ENCODE data around the gene EXOC3.

Gene EXOC3

DNA sequence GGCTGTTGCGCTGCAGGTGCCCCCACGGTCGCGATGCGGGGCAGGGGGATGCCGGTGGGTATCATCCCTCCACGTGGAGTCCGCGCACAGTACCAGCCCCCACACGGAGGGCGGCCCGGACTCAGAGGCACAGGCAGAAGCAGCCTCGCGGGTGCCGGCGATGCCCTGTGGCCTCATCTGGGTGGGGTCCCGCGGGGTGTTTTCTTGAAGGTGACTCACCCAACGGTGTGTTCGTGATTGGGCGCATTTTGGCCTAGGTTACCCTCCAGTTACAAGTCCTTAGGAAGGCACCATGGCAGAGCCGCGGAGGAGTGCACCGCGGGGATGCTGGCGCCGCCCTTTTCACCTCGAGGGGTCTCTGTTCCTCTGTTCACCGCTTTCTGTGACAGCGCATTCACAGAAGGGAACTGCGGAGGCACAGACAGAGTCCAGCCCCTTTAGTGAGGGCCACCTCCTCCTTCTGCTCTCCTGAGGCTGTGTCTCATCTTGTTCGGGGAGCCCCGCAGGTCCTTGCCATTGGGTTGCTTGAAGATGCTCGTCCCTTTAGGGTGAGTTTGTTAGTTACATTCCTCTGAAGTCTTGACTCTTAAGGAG lies 21.6 kb upstream of the EXOC3 start:
- Histone ChIP-seq H3K9ac (ENCODE audit: low read length in 2 of 2) (no peak overlapping the region), H3K4me1 (ENCODE audit: control insufficient read depth, insufficient read depth, low read length) (no peaks in the 10 kb centered on the region), H3K4me3 (ENCODE audit: low read length in 2 of 2) (no peak overlapping the region), H3K9me3 (ENCODE audit: control insufficient read depth in 2 of 2, low read length in 2 of 2) (no peaks in the 10 kb centered on the region), H3K27ac (ENCODE audit: low read length) (no peak overlapping the region), H3K27me3 (ENCODE audit: control insufficient read depth in 1 of 2, insufficient read depth in 2 of 2, low read length in 2 of 2) (no peaks in the 10 kb centered on the region), H3K36me3 (ENCODE audit: control insufficient read depth in 2 of 2, insufficient read depth in 2 of 2, low read length in 2 of 2) (no peaks in the 10 kb centered on the region)

DNA sequence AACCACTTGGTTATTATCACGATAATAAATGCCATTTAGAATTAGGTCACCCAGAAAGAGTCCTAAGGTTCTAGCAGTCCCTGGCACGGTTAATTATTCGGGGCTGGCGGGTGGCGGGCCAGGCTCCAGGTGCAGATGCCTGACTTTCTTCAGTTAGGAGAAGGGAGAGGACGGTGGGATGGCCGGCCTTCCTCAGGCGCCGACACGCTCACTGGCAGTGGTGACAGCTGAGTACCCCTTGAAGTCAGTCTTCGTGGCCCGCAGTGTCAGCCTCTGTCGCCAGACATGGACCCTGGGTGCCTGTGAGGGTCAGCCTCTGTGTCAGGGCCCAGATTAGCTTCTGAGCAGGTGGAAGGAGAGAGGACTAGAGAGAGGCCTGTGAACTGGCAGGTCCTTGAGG lies 21.1 kb upstream of the EXOC3 start:
- Histone ChIP-seq H3K27me3 (ENCODE audit: control insufficient read depth in 1 of 2, insufficient read depth in 2 of 2, low read length in 2 of 2) (no peaks in the 10 kb centered on the region), H3K4me1 (ENCODE audit: control insufficient read depth, insufficient read depth, low read length) (no peaks in the 10 kb centered on the region)

DNA sequence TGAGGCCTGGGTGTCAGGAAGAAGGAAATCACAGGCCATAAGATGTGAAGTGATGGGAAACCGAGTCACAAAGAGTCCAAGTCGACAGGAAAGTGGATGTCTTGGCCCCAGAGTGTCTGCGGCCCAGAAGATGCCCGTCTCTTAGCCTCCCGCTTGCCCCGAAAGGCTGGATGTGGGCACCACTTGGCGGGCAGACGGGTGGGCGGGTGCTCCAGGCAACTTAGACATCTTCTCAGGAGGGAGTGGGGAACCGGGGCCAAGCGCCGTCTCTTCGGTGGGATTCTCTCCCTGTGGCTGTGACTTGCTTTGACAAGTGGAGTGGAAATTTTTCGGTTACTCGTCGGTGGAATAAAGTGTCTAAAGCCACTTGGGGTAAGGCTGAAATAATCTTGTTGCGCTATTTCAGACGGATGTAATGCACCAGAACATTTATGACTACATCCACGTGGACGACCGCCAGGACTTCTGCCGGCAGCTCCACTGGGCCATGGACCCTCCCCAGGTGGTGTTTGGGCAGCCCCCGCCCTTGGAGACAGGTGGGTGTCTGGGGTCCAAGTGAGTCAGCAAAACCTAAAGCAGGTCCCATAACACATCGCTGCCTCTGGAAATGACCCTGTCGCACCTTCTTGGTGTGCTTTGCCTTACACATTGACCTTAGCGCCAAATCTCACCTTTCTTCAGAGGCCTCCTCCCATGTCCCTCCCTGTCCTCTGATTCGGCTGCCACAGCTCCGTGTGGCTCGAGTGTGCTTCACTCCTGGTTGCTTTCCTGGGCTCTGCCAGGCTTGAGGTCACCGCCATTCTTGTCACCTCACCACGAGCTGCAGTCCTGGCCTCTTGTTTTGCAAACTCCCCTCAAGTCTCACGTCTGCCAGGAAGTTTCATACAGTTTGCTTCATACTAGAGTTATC lies 20.4 kb upstream of the EXOC3 start:
- no peaks in the 10 kb centered on the region for H3K4me1 ChIP-seq (ENCODE audit: control insufficient read depth, insufficient read depth, low read length)
- H3K4me3 ChIP-seq (ENCODE audit: low read length in 2 of 2) = no peak overlapping the region
- no peak overlapping the region for H3K9ac ChIP-seq (ENCODE audit: low read length in 2 of 2)
- no peaks in the 10 kb centered on the region for H3K9me3 ChIP-seq (ENCODE audit: control insufficient read depth in 2 of 2, low read length in 2 of 2)
- H3K27me3 ChIP-seq (ENCODE audit: control insufficient read depth in 1 of 2, insufficient read depth in 2 of 2, low read length in 2 of 2) = no peaks in the 10 kb centered on the region
- H3K36me3 ChIP-seq (ENCODE audit: control insufficient read depth in 2 of 2, insufficient read depth in 2 of 2, low read length in 2 of 2) = no peaks in the 10 kb centered on the region
- H3K27ac ChIP-seq (ENCODE audit: low read length) = no peak overlapping the region

More for the DNA sequence above, 21.1 kb upstream of the EXOC3 start:
- Histone ChIP-seq H3K9ac (ENCODE audit: low read length in 2 of 2) (no peak overlapping the region), H3K36me3 (ENCODE audit: control insufficient read depth in 2 of 2, insufficient read depth in 2 of 2, low read length in 2 of 2) (no peaks in the 10 kb centered on the region), H3K27ac (ENCODE audit: low read length) (no peak overlapping the region), H3K4me3 (ENCODE audit: low read length in 2 of 2) (no peak overlapping the region), H3K9me3 (ENCODE audit: control insufficient read depth in 2 of 2, low read length in 2 of 2) (no peaks in the 10 kb centered on the region)

DNA sequence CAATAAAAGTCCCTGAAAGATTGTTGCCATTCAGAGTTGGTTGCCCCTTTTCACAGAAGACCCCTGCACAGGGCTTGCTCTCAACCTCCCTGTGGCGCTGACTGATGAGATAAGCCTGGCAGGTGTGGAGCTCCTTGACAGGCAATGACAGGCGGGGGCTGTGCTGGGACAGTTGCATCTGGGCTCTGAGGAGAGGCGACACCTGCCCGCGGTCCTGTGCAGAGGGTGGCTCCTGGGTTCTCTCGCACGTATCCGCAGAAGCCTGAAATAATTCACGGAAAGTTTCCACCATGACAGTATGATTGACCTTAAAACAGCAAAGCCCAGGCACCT lies 19.8 kb upstream of the EXOC3 start:
- Histone ChIP-seq H3K27me3 (ENCODE audit: control insufficient read depth in 1 of 2, insufficient read depth in 2 of 2, low read length in 2 of 2) (no peaks in the 10 kb centered on the region), H3K9me3 (ENCODE audit: control insufficient read depth in 2 of 2, low read length in 2 of 2) (no peaks in the 10 kb centered on the region), H3K4me1 (ENCODE audit: control insufficient read depth, insufficient read depth, low read length) (no peaks in the 10 kb centered on the region), H3K4me3 (ENCODE audit: low read length in 2 of 2) (no peak overlapping the region), H3K9ac (ENCODE audit: low read length in 2 of 2) (no peak overlapping the region), H3K27ac (ENCODE audit: low read length) (no peak overlapping the region), H3K36me3 (ENCODE audit: control insufficient read depth in 2 of 2, insufficient read depth in 2 of 2, low read length in 2 of 2) (no peaks in the 10 kb centered on the region)

DNA sequence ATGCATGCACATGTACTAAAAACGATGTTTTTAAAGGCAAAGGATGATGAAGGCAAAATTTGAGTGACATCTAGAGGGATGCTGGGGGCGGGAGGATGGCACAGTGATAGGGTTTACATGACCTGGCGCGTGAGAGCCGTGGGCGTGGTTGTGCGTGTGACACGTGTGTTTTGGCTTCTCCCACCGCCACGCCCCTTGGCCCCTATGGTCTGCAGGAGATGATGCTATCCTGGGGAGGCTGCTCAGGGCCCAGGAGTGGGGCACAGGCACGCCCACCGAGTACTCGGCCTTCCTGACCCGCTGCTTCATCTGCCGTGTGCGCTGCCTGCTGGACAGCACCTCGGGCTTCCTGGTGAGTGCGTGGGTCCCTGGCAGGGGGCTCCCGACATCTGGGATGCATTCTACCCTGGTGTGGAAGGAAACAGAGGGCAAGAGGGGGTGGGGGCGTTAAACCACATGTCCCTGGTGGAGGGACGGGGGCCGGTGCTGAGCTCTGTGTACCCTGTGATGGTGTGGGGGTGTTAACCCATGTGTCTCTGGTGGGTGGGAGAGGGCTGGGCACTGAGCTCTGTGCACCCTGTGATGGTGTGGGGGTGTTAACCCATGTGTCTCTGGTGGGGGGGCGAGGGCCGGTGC lies 19.2 kb upstream of the EXOC3 start:
- no peak overlapping the region for H3K4me3 ChIP-seq (ENCODE audit: low read length in 2 of 2)
- H3K9me3 ChIP-seq (ENCODE audit: control insufficient read depth in 2 of 2, low read length in 2 of 2) = no peaks in the 10 kb centered on the region
- H3K4me1 ChIP-seq (ENCODE audit: control insufficient read depth, insufficient read depth, low read length) = no peaks in the 10 kb centered on the region
- no peak overlapping the region for H3K27ac ChIP-seq (ENCODE audit: low read length)
- no peaks in the 10 kb centered on the region for H3K27me3 ChIP-seq (ENCODE audit: control insufficient read depth in 1 of 2, insufficient read depth in 2 of 2, low read length in 2 of 2)
- no peak overlapping the region for H3K9ac ChIP-seq (ENCODE audit: low read length in 2 of 2)
- no peaks in the 10 kb centered on the region for H3K36me3 ChIP-seq (ENCODE audit: control insufficient read depth in 2 of 2, insufficient read depth in 2 of 2, low read length in 2 of 2)

DNA sequence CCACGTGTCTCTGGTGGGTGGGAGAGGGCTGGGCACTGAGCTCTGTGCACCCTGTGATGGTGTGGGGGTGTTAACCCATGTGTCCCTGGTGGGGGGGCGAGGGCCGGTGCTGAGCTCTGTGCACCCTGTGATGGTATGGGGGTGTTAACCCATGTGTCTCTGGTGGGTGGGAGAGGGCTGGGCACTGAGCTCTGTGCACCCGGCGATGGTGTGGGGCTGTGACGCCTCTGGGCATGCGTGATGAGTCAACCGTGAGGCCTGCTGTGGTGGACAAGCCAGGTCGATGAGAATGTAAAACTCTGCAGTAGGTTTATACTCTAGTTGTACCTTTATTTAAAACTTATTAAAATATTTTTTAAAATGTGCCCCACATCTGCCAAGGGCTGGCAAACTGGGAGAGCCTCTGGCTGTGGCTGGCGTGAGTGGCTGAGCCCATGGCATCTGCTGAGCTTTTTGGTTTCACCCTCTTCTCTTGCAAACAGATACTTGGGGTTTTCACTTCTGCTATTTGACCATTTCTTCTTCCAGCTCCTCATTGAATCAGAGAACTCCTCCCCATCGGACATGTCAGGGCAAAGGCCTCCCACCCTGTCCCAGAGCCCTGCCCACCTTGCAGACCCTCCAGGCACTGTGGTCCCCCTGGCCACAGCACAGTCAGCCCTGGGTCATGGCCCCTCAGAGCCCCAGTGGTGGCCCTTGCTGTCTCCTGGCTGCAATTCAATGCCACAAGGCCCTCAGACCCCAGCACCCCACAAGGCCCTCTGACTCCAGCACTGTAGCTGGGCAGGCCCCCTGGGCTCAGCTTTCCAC lies 18.5 kb upstream of the EXOC3 start:
- Histone ChIP-seq H3K4me1 (ENCODE audit: control insufficient read depth, insufficient read depth, low read length) (no peaks in the 10 kb centered on the region), H3K9me3 (ENCODE audit: control insufficient read depth in 2 of 2, low read length in 2 of 2) (no peaks in the 10 kb centered on the region), H3K27ac (ENCODE audit: low read length) (no peak overlapping the region), H3K9ac (ENCODE audit: low read length in 2 of 2) (no peak overlapping the region), H3K36me3 (ENCODE audit: control insufficient read depth in 2 of 2, insufficient read depth in 2 of 2, low read length in 2 of 2) (no peaks in the 10 kb centered on the region), H3K27me3 (ENCODE audit: control insufficient read depth in 1 of 2, insufficient read depth in 2 of 2, low read length in 2 of 2) (no peaks in the 10 kb centered on the region), H3K4me3 (ENCODE audit: low read length in 2 of 2) (no peak overlapping the region)

DNA sequence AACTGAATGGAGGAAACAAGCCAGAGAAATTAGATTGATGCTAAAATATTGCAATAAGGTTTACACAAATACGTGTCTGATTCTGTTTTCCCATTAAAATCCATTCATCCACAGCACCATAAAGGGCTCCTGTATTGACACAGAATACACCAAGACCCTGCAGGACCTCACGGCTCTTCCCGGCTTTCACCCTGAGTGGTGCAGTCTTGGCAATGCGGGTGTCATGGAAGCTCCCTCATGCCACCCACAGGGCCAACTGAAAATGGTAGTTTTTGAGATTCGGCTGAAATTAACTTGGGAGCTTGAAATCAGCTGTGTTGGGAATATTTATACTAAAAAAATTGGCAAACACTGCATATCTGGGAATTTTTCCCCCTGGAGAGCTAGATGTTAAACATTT lies 17.3 kb upstream of the EXOC3 start:
- H3K27ac ChIP-seq (ENCODE audit: low read length) = no peak overlapping the region
- H3K36me3 ChIP-seq (ENCODE audit: control insufficient read depth in 2 of 2, insufficient read depth in 2 of 2, low read length in 2 of 2) = no peaks in the 10 kb centered on the region
- peaks cover under 1% of the 10 kb centered on the region for H3K4me1 ChIP-seq (ENCODE audit: control insufficient read depth, insufficient read depth, low read length)
- no peak overlapping the region for H3K9ac ChIP-seq (ENCODE audit: low read length in 2 of 2)
- H3K27me3 ChIP-seq (ENCODE audit: control insufficient read depth in 1 of 2, insufficient read depth in 2 of 2, low read length in 2 of 2) = peaks cover 0 to 2% of the 10 kb centered on the region in 2 donors
- no peaks in the 10 kb centered on the region for H3K9me3 ChIP-seq (ENCODE audit: control insufficient read depth in 2 of 2, low read length in 2 of 2)
- no peak overlapping the region for H3K4me3 ChIP-seq (ENCODE audit: low read length in 2 of 2)

DNA sequence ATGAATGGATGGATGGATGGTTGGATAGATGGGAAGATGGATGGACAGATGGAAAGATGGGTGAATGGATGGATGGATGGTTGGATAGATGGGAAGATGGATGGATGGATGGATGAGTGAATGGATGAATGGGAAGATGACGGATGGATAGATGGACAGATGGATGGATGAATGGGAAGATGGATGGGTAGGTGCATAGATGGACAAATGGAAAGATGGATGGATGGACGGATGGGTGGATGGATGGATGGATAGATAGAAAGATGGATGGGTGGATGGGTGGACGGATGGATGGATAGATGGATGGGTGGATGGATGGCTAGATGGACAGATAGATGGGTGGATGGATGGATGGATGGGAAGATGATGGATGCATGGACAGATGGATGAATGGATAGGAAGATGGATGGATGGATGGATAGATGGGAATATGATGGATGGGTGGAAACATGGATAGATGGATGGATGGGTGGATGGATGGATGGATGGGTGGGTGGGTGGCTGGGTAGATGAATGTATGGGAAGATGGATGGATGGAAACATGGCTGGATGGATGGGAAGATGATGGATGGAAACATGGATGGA lies 16.5 kb upstream of the EXOC3 start:
- H3K4me3 ChIP-seq (ENCODE audit: low read length in 2 of 2) = no peak overlapping the region
- H3K27me3 ChIP-seq (ENCODE audit: control insufficient read depth in 1 of 2, insufficient read depth in 2 of 2, low read length in 2 of 2) = peaks cover 0 to 2% of the 10 kb centered on the region in 2 donors
- no peaks in the 10 kb centered on the region for H3K36me3 ChIP-seq (ENCODE audit: control insufficient read depth in 2 of 2, insufficient read depth in 2 of 2, low read length in 2 of 2)
- no peaks in the 10 kb centered on the region for H3K9me3 ChIP-seq (ENCODE audit: control insufficient read depth in 2 of 2, low read length in 2 of 2)
- no peak overlapping the region for H3K27ac ChIP-seq (ENCODE audit: low read length)
- H3K4me1 ChIP-seq (ENCODE audit: control insufficient read depth, insufficient read depth, low read length) = peaks cover 2% of the 10 kb centered on the region
- H3K9ac ChIP-seq (ENCODE audit: low read length in 2 of 2) = no peak overlapping the region

DNA sequence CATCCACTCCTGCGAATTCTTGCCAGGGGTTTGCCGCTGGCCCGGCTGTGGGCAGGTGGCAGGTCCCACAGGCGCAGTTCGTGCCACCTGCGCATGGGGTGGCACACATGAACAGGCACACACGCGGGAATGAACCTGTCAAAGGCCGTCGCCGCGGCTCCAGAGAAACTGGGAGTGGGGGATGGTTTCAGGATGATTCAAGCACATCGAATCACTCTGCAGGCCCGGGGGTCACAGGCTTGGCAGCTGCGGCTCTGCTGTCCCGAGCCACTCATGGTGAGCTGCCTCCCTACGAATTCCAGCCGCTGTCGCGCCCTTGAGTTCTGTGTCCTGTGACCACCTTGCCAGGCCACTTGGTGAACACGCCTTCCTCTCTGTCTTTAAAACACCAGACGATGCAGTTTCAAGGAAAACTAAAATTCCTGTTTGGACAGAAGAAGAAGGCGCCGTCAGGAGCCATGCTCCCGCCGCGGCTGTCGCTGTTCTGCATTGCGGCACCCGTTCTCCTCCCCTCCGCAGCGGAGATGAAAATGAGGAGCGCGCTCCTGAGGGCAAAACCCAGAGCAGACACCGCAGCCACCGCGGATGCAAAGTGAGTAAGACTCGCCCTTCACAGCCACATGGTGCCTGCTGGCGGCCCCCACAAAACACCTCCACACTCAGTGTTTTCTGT lies 15.4 kb upstream of the EXOC3 start:
- Histone ChIP-seq H3K4me3 (ENCODE audit: low read length in 2 of 2) (no peak overlapping the region), H3K9ac (ENCODE audit: low read length in 2 of 2) (no peak overlapping the region), H3K9me3 (ENCODE audit: control insufficient read depth in 2 of 2, low read length in 2 of 2) (no peaks in the 10 kb centered on the region), H3K36me3 (ENCODE audit: control insufficient read depth in 2 of 2, insufficient read depth in 2 of 2, low read length in 2 of 2) (no peaks in the 10 kb centered on the region), H3K27ac (ENCODE audit: low read length) (no peak overlapping the region), H3K27me3 (ENCODE audit: control insufficient read depth in 1 of 2, insufficient read depth in 2 of 2, low read length in 2 of 2) (peaks cover 0 to 2% of the 10 kb centered on the region in 2 donors), H3K4me1 (ENCODE audit: control insufficient read depth, insufficient read depth, low read length) (peaks cover 2% of the 10 kb centered on the region)

DNA sequence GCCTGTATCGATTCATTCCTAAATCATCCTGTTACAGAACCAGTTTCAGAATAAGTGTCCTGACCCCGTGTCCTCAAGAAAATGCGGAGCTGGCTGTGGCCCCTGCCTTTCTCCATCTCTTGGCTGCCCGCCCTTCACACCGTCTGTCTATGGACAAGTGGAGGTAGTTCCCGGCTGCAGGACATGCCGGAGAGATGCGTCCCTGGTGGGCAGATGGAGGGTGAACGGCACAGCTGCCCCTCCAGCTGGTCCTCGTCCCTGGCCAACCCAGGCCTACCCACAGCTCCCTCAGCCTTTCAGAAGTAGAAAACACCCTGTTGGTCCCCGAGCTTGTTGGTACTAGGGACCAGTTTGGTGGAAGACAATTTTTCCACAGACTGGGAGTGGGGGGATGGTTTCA lies 14.8 kb upstream of the EXOC3 start:
- Histone ChIP-seq H3K36me3 (ENCODE audit: control insufficient read depth in 2 of 2, insufficient read depth in 2 of 2, low read length in 2 of 2) (no peaks in the 10 kb centered on the region), H3K27me3 (ENCODE audit: control insufficient read depth in 1 of 2, insufficient read depth in 2 of 2, low read length in 2 of 2) (peaks cover 0 to 3% of the 10 kb centered on the region in 2 donors), H3K27ac (ENCODE audit: low read length) (no peak overlapping the region), H3K4me3 (ENCODE audit: low read length in 2 of 2) (no peak overlapping the region), H3K9me3 (ENCODE audit: control insufficient read depth in 2 of 2, low read length in 2 of 2) (no peaks in the 10 kb centered on the region), H3K9ac (ENCODE audit: low read length in 2 of 2) (no peak overlapping the region), H3K4me1 (ENCODE audit: control insufficient read depth, insufficient read depth, low read length) (peaks cover 2% of the 10 kb centered on the region)
